GM19324 (cell line): ENCODE data around the gene RFC4.

Experiments used
- ATAC-seq: cut with Tn5 transposase; IDR thresholded peaks from one replicate; pipeline ENCODE4 v1.9.1; 2021; ENCODE audit warnings: mild to moderate bottlenecking, moderate library complexity; ENCODE audit not compliant: unreplicated experiment, low FRiP score

RFC4 gene

GRCh38 chr3:186754871-186755270 lies 51.4 kb downstream of the RFC4 start:
- no peak for ATAC-seq

- no peak for ATAC-seq
Measured at GRCh38 chr3:186754006-186754405, 52.3 kb downstream of the RFC4 start.

- ATAC-seq: no peak
Measured at GRCh38 chr3:186751480-186751879, 54.8 kb downstream of the RFC4 start.

GRCh38 chr3:186750316-186750715 lies 56.0 kb downstream of the RFC4 start:
- no peak for ATAC-seq

GRCh38 chr3:186746008-186746407 lies 60.3 kb downstream of the RFC4 start:
- ATAC-seq: no peak

GRCh38 chr3:186743666-186744065 lies 62.6 kb downstream of the RFC4 start:
- no peak for ATAC-seq

GRCh38 chr3:186742618-186743380 lies 63.5 kb downstream of the RFC4 start:
- ATAC-seq: no peak
